Osteoblast (primary cell): ENCODE measurements around the gene NBEAL1. TPM values are rescaled to one million over a fixed set of nuclear protein-coding genes. Genes with fewer than 3 reads are reported as not detected.

Experiments used
- DNase-seq: peaks from one replicate; pipeline ENCODE4 v3.0.0; 2011; ENCODE audit warnings: low spot score, mixed read lengths; ENCODE audit not compliant: insufficient read length; ENCODE audit errors: missing footprints
- H2AFZ ChIP-seq: 2 replicates; pipeline ENCODE4 v1.6.0; 2011; ENCODE audit warnings: mild to moderate bottlenecking, low read length
- H3K27ac ChIP-seq: 2 replicates; pipeline ENCODE4 v1.5.1; 2011; ENCODE audit warnings: mild to moderate bottlenecking, low read depth, low read length, moderate library complexity
- H3K27me3 ChIP-seq: 2 replicates; pipeline ENCODE4 v1.6.0; 2012; ENCODE audit warnings: mild to moderate bottlenecking, control low read depth, inconsistent platforms, low read length, moderate library complexity; ENCODE audit not compliant: insufficient read depth
- H3K36me3 ChIP-seq: 2 replicates; pipeline ENCODE4 v1.5.1; 2011; ENCODE audit warnings: mild to moderate bottlenecking, low read length, control low read depth, moderate library complexity; ENCODE audit not compliant: insufficient read depth
- H3K4me1 ChIP-seq: 2 replicates; pipeline ENCODE4 v1.5.1; 2011; ENCODE audit warnings: mild to moderate bottlenecking, low read length, control low read depth, moderate library complexity; ENCODE audit not compliant: insufficient read depth
- H3K4me2 ChIP-seq: 2 replicates; pipeline ENCODE4 v1.6.0; 2011; ENCODE audit warnings: mild to moderate bottlenecking, low read length; ENCODE audit not compliant: insufficient read depth
- H3K4me3 ChIP-seq: fragments of 200-600 bp; sonication (generic); 3 replicates; pipeline ENCODE4 v1.5.1; 2012; ENCODE audit warnings: mild to moderate bottlenecking, low read length, inconsistent platforms; ENCODE audit not compliant: insufficient read depth
- H3K79me2 ChIP-seq: 2 replicates; pipeline ENCODE4 v1.6.0; 2012; ENCODE audit warnings: mild to moderate bottlenecking, low read length, control low read depth, inconsistent platforms; ENCODE audit not compliant: insufficient read depth
- H3K9me3 ChIP-seq: 2 replicates; pipeline ENCODE4 v1.5.1; 2011; ENCODE audit warnings: low read depth, low read length, control low read depth
- H4K20me1 ChIP-seq: 2 replicates; pipeline ENCODE4 v1.6.0; 2012; ENCODE audit warnings: mild to moderate bottlenecking, low read length, control low read depth; ENCODE audit not compliant: insufficient read depth
- CTCF ChIP-seq: IDR thresholded peaks from 2 replicates; pipeline ENCODE4 v1.5.1; 2011; ENCODE audit warnings: mild to moderate bottlenecking, low read depth, low read length, moderate library complexity; ENCODE audit errors: extremely low read depth
- total RNA-seq: library from RNA; depleted of rRNA; stranded (reverse); fragments of >200 nt; gene quantifications from 2 replicates; pipeline ENCODE4 v1.2.3, GENCODE V29; 2012

NBEAL1 gene
- total RNA-seq, 1 donor: 51.8 TPM

DNA sequence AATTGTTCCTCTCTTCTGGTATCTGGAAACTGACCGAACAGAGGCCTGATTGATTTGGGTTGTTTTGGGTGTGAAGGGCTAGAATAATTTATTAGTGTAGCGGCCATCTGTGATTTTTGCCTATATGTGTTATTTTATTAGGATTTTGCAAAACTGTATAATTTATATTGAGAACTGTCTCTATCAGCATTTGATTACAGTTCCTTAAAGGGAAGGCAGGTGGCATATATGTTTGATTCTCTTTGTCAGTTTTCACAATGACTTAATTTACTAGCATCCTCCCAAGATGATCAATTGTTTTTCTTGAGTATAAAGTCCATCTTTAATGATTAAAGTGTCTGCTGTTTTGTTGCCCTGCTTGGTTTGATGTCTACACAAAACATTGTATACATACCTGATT, 4.5 kb downstream of the NBEAL1 start:
- Histone ChIP-seq H3K36me3 (peaks cover 4% of the 10 kb centered on the region), H3K4me3 (peak overlapping the region; percentile 66), H3K27me3 (no peaks in the 10 kb centered on the region), H3K4me1 (peaks cover 32% of the 10 kb centered on the region), H3K79me2 (peaks cover 78% of the 10 kb centered on the region), H4K20me1 (peaks cover 17% of the 10 kb centered on the region), H2AFZ (no peak overlapping the region), H3K27ac (no peak overlapping the region), H3K4me2 (peak overlapping the region; percentile 90), H3K9me3 (no peaks in the 10 kb centered on the region)
- DNase-seq: no peak
- no peak for TF ChIP-seq CTCF

GRCh38 chr2:203021991-203022390, 7.3 kb downstream of the NBEAL1 start:
- no peak overlapping the region for H3K4me3 ChIP-seq
- no peak overlapping the region for H2AFZ ChIP-seq
- DNase-seq: no peak
- peak overlapping the region; percentile 43 for H3K4me2 ChIP-seq
- H3K9me3 ChIP-seq: no peaks in the 10 kb centered on the region
- no peak for TF ChIP-seq CTCF
- peak overlapping the region; percentile 47 for H3K27ac ChIP-seq
- no peaks in the 10 kb centered on the region for H3K27me3 ChIP-seq
- peaks cover 80% of the 10 kb centered on the region for H3K79me2 ChIP-seq
- H3K4me1 ChIP-seq: peaks cover 27% of the 10 kb centered on the region
- peaks cover under 1% of the 10 kb centered on the region for H3K36me3 ChIP-seq
- H4K20me1 ChIP-seq: peaks cover 17% of the 10 kb centered on the region

- H3K4me1 ChIP-seq: peaks cover 25% of the 10 kb centered on the region
- H3K27ac ChIP-seq: peak overlapping the region; percentile 47
- no peaks in the 10 kb centered on the region for H3K9me3 ChIP-seq
- no peak for TF ChIP-seq CTCF
- no peak overlapping the region for H3K4me3 ChIP-seq
- no peak for DNase-seq
- no peaks in the 10 kb centered on the region for H3K27me3 ChIP-seq
- peak overlapping the region; percentile 12 for H3K4me2 ChIP-seq
- H3K36me3 ChIP-seq: no peaks in the 10 kb centered on the region
- peaks cover 17% of the 10 kb centered on the region for H4K20me1 ChIP-seq
- H3K79me2 ChIP-seq: peaks cover 80% of the 10 kb centered on the region
- H2AFZ ChIP-seq: no peak overlapping the region
Measured at GRCh38 chr2:203022751-203023150, 8.1 kb downstream of the NBEAL1 start.

- H3K79me2 ChIP-seq: peaks cover 73% of the 10 kb centered on the region
- no peak for DNase-seq
- H3K9me3 ChIP-seq: no peaks in the 10 kb centered on the region
- no peak for TF ChIP-seq CTCF
- no peak overlapping the region for H2AFZ ChIP-seq
- peaks cover 15% of the 10 kb centered on the region for H3K4me1 ChIP-seq
- no peak overlapping the region for H3K4me2 ChIP-seq
- no peaks in the 10 kb centered on the region for H4K20me1 ChIP-seq
- H3K27me3 ChIP-seq: no peaks in the 10 kb centered on the region
- H3K36me3 ChIP-seq: no peaks in the 10 kb centered on the region
- H3K4me3 ChIP-seq: no peak overlapping the region
- H3K27ac ChIP-seq: no peak overlapping the region
Measured at GRCh38 chr2:203025592-203025991, 10.9 kb downstream of the NBEAL1 start.
